GM21360 (cell line): Measurements from ENCODE around the gene TNS2.

Source experiments
- ATAC-seq: cut with Tn5 transposase; IDR thresholded peaks from one replicate; pipeline ENCODE4 v1.9.1; 2021; ENCODE audit warnings: mild to moderate bottlenecking, moderate library complexity; ENCODE audit not compliant: unreplicated experiment

Gene TNS2

DNA sequence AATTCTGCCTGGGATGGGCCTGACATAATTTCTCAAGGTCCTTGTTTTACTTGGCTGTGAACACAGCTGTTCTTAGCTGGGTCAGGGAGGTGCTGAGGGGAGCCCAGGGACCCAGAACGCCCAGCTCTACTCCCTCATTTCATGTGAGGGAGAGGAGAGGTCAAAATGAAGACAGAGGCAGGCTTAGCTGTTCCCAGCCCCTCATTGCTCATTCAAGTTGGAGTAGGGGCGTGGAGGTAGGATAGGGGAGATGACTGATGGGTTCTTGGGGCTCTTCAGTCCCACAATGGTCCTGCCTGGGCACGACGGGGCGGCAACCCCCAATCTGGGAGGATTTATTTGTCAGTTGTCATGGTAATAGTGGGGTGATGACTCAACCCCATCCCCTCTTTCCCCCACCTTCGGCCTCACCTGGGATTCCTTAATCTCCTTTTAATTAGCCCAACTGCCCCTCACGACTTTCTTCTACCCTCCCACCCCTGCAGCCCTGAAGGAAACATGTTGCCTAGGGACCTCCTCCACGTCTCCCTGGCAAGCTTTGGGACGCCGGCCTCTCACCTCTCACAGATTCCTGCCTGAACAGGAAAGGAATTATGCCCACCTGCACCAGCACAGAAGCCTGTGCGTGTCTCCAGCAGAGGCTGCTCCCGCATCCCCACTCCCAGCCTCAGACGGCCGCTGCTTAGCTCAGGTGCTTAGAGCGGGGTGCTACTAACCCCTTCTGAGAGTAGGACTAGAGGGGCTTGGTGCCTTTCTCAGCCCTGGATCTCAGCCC lies 19.1 kb downstream of the TNS2 start:
- no peak for ATAC-seq

DNA sequence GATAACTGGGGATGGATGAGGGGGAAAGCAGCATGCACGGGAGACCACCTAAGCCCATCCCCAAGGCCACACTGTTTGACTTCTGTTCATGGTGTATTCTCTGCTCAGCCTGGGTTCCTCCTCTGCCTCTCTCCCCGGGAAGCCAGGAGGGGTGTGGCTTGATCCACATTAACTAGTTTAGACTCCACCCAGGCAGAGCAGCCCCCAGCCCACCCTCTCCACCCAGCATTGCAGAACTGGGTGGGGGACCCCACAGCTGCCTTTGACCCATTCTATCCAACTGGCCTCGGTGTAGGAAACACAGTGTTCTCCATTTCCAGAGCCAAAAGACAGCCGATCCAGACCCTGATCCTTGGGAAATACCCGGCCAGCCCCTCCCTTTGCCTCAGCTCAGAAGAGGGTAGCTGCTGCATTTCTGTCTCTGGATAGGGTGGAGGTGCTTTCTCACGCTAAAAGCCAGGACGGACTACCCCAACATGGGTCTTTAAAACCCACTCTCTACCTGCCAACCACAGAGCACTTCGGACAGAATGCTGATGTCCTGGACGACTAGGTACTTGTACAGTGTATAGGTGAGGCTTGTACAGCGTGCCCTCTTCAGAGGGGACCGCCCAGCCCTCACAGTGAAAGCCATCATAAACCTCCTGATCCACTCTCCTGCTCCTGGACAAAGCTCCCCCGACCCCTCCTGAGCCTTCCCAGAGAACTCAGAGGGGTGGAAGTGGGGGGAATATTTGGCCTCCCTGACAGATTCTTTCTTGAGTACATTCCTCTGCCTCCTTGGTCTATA lies 20.0 kb downstream of the TNS2 start:
- no peak for ATAC-seq

DNA sequence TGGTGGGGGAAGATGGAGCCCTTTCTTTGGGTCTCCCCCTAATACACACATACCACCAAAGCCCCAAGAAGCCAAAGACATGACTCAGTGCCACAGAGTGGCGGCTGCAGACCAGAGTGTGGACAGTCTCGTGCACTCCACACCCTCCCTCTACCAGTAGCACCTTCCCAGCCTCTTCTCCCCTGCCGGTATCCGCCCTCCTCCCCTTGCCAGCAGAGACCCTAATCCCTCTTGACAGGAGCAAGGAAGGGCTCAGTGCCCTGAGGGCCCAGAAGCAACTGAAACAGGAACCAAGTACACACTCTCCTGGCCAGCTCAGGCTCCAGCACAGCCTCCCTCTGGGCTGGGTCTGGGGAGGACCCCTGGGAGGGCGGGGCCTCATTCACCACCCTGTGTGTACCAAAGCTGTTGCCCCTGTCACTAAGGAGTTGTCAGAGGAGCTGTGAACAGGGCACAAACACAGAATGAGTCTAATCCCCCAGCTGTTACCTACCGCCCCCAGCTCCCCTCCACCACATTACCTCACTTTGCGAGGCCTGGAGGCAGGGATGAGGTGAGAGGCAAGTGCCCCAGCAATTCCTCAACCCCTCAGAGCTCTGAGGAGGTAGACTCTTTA lies 21.1 kb downstream of the TNS2 start:
- ATAC-seq, result no peak

DNA sequence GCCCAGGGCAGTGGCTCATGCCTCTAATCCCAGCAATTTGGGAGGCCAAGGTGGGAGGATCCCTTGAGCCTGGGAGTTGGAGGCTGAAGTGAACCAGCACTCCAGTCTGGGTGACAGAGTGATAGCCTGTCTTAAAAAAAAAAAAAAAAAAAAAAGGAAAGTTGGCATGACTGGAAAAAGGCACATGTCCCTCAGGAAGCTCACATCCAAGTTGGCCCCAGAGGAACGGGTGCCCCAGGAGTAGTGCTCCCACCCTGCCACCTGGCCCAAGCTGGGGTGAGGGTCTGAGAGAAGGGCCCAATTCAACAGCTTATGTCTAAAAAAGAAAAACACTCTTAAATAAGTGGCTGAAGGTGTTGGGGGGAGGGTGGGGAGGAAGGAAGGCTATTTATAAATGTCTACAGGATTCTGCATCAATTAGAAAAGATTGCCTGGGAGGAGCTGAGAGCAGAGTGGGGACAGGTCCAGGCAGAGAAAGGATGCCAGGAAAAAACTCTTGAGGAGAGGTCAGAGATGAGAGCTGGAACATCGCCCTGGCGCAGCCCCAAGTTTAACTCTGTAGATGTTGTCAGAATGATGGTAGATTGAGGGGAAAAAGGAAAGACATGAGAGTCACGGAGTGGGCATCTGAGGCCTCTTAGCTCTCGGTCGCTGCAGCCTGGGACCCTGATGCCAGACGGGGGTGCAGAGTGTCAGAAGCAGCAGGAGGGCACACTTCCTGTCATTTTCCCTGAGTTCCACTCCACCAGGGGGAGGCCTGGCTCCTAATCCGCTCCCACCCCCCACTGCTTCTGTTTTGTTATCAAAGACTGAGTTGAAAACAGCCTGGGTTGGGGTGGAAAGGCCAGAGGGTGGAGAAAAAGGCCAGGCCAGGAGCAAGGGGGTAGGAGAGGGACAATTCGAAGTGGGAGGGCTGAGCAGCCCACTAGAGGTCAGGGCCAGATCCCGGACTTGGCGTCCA lies 22.0 kb downstream of the TNS2 start:
- ATAC-seq, result no peak

DNA sequence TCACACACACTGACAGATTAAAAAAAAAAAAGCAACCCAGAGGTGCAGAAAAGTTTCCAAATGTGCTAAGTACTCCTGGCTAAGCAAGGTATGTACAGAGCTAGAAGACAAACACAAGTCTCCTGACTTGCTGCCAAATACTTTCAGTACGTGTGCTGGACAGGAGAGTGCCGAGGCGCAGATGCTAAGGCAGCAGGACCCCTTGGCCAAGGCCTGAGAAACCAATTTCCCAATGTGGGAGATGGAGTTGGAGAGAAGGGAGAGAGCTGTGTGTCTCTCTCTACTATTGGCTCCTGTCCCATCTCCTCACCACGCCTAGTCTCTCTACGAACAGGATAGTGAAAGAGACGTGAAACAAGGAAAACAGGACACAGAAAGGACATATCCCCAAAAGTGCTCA lies 24.0 kb downstream of the TNS2 start:
- no peak for ATAC-seq

DNA sequence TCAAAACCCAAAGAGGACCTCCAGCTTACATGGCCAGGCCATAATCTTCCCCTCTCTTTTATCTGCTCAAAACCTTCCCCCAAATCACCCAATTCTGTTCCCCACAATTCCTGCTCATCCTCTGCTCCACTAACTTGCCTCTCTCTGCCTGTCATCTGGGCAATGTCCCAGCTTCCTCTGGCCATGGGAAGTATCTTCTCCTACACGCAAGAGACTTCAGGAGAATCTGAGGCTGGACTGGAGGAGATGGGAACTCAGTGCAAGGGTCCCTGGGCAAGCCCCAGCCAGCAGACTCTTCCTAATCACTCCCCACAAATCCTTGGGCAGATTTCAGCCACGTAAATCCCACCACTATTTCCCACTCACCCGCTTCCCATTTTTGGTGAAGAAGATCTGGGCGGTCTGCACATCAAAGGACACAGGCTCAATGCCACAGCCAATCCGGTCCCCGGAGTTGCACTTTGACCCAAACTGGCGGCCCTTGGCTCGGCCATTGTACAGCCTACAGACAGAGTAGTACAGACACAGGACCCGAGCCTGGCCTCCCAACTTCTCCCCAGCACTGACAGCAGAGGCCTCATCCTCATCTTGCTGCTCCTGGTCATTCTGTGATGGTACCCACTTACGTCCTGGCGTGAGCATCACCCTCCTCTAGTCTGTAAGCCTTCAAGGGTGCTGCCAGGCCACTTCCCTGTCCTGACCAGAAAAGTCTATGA lies 24.6 kb downstream of the TNS2 start:
- no peak for ATAC-seq

DNA sequence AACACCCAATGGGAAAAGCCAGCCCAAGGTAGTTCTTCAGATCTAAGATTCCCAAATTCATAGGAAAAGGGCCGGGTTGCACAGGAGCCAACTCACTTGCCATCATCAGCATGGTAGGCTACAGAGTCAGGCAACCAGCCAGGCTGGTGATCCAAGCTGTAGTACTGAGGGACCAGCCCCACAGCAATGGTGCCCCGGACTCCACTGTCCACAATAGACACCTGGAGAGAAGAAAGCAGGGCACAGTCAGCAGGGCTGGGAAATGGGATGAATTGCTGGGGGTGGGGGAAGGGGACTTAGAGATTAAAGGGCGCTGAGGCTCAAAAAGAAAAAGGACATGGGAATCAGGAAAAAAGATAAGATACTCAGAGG lies 25.1 kb downstream of the TNS2 start:
- ATAC-seq, result no peak

DNA sequence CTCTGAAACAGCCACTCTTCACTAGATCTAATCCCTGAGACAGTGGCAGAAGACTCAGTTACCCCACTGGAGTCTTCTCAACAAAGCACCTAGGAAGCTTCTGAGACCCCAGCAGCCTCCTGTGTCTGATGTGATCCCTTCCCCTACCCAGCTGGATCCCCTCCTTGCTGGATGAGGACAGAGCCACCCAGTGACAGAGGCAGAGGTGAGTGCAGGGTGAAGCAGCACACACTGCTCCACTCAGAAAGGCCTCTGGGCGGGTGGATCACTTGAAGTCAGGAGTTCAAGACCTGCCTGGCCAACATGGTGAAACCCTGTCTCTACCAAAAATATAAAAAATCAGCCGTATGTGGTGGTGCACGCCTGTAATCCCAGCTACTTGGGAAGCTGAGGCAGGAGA lies 26.6 kb downstream of the TNS2 start:
- ATAC-seq, result no peak

DNA sequence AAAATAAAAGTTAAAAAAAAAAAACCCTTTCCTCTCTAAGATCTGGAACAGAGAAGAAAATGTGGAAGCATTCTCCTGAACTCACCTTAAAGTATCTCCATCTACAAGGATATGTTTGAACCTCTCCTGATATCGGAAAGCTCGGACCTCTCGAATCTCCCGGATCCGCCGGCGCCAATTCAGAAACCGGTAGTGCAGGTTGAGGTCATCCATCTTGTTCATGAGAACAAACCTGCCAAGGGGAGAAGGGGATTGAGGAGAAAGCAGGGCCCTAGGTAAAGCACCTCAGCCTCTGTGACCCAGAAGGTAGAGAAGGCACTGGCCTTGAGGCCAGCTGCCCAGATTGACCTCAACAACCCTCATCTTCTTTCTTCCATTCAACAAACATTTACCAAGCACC lies 27.2 kb downstream of the TNS2 start:
- ATAC-seq, result no peak

DNA sequence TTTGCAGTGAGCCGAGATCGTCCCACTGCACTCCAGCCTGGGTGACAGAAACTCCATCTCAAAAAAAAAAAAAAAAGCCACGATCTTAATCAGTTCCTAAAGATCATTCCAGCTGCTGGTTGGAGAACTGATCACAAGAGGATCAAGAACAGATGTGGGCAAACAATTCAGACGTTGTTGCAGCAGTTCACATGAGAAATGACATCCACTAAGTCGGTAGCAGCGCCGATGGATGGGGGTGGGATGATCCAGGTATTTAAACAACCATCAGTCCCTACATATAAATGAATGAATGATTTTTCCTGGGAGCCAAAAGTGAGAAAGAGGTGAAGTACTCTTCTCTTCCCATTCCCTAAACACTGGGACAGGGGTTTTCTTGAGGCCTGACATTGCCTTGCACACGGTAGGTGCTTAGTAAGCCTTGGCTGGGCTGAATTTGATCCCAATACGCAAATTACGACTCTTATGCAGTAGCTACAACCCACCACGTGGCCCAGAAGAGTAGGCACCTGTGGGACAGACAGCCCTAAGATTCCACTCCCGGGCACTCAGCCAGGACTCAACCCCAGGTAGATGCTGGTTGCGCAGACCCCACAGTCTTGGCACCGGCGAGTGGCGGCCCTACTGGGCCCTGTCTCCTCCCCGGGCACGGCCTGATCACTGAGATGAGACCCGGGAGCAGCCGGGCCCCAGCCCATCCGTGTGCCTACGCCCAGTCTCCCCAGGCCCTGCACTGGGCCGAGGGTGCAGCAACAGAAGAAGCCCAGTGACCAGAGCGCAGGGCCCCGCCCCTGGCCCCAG lies 28.8 kb downstream of the TNS2 start:
- no peak for ATAC-seq

DNA sequence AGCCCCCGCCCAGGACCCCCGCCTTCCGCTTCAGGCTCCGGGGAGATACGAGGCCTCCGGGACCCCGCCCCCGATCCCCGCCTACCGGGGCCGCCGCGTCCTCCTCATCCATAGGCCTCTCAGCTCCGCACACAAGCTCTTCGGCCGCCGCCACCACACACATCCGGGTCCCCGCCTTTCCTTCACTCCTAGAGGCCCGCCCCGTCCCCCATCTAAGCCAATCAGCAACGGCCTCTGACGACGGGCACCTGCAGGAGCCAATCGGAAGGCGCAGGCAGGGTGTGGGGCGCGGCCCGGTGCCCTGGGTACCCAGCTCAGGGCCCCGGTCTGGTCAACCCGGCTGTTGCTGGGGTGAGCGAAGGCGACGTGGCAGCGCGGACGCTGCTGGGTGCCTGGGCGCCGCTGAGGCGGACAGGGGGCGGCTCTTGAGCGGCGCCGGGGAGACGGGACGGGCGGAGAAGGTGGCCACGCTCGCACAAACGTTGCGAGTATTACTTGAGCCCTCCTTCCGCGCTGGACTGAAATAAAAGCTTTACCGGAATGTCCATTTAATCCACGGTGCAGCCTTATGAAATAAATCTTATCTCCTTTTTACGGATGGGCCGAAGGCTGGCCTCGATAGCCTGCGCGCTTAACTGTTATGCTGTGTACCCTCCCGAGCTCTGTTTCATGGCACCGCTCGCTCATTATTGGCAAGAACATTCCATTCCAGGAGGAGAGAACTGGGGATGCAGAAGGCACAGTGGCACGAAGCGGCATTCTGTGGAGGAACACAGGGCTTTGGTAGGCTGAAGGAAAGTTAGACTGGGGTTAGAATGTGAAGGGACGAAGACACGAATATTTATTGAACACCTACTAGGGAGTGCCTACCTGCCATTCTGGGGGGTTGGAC lies 29.6 kb downstream of the TNS2 start, which contains the start of gene SPRYD3:
SPRYD3 (minus strand) TSS at position 165 of the 892 bp plus-strand sequence; CDS start at position 108, 57 bp downstream.
- ATAC-seq, result peak; percentile 96

DNA sequence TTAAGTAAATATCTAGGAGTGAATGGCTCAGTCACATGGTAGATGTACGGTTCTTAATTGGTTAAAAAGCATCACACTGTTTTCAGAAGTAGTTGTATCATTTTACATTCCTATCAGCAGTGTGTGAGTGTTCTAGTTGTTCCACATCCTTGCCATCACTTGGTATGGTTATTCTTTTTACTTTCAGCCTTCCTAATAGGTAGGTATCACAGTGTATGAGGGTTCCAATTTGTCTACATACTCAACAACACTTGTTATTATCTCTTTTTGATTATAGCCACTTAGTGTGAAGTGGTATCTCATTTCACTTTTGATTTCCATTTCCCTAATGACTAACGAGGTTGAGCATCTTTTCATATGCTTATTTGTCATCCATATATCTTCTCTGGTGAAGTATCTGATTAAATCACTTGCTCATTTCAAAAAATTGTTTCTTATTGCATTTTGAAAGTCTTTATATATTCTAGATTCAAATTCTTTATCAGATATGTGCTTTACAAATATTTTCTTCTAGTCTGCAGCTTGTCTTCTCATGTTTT lies 32.8 kb downstream of the TNS2 start:
- no peak for ATAC-seq

DNA sequence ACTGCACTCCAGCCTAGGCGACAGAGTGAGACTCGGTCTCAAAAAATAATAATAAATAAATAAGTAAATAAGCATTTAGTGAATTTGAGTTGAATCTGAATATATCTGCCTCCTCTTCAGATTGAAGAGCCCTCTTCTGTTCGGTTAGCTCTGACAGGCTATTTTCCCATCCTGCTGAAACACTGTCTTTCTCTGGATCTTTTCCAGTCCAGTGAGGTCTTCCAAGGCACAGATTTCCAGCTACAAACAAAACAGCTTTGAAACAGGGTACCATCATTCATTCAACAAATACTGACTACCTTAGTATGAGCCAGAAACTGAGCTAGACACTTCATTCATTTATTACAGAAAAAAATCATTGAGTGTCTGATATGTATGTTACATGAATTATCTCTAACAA lies 36.5 kb downstream of the TNS2 start:
- ATAC-seq, result no peak

DNA sequence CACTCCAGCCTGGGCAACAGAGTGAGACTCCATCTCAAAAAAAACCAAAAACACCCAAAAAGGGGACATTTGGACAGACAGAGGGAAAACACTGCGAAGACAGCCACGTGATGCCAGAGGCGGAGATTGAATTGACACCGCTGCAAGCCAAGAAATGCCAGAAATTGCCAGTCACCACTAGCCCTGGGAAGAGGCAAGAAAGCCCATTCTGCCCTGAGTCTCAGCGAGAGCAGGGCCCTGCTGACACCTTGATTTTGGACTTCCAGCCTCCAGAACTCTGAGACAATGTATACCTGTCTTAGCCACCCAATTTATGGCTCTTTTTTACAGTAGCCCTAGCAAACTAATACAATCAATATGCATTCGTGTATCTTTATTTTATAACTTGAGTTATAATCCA lies 40.2 kb downstream of the TNS2 start:
- ATAC-seq, result no peak

DNA sequence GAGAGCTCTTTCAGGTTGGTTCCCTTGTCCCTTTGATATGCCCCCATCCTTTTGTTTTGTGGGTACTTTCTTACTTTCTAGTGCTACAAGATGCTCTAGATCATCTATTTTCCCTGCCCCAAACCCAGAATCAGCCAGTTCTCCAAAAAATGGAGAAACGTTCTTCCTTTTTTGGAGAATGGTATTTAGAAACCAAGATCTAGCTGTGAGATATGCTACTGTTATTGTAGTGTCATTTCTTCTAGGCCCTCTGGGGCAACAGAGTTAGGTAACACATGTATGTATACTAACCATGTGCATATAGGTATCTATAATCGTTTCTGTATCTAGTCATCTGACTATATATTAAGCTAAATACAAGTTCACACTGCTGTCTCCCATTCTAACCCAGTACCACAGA lies 40.7 kb downstream of the TNS2 start:
- no peak for ATAC-seq

DNA sequence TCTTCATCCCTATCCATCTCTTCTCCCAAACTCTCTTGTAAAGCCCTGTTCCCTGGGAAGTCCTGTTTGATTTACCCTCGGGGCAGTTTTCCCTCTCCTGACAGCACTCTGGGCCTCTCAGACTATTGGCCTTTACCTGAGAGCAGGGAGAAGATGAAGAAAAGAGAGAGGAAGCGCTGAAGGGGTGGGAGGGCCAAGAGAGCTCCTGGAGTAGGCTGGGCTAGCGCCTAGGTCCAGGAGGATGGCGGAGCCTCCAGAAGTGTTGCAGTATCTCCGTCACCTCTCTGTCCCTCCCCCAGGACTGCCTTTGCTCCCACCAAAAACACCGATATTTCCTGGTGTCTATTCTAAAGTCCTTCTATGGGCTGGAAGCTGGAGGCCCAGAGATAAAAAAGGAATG lies 41.9 kb downstream of the TNS2 start:
- ATAC-seq, result no peak

DNA sequence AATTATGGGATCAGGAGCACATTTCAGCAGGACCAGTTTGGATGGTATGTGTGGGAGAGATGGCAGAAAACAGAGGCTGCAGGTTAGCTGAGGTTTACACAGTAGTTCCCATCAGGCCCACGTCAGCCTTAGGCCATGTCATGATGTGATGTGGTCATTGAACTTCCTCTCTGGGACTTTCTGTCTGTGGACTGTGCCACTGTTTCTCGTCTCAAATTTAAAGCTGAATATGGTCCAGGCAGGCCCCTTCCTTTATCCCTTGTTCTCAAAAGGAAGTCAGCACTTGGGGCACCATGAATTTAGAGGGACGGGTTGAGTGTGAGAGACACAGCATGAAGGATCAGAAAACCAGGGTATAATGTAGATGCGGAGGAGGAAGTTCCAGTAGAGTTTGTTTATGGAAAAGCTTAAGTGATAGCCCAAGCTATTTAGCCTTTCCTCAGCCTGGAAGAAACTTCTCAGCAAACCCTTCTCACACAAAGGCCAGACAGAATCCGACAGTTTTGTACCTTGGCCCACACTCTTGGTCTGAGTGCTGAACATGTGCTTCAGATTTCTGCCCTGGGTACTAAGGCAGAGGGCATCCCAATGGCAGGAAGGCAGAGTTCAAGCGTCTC lies 44.0 kb downstream of the TNS2 start:
- ATAC-seq, result no peak

DNA sequence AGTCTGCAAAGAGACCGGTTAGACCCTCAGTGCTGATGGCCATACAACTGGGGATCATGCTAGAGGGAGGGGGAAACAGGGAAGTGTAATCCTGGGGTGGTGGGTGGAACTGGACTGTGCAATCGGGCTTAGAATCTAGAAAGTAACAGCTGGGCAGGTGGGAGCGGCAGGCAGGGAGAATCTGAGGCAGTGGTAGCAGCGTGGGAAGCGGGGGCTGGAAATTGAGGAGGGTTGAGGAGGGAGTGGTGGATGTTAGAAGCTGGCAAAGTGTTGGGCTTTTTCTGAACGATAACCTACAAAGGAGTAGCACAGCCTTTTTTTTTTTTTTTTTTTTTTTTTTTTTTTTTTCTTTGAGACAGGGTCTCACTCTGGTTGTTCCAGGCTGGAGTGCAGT lies 44.5 kb downstream of the TNS2 start:
- ATAC-seq, result no peak
